ENCODE results near the gene MGRN1. TPM values are rescaled to one million over a fixed set of nuclear protein-coding genes. Genes with fewer than 3 reads are reported as not detected.

Gene MGRN1
- total RNA-seq, 1 experiment from 2014 or later = 54.6 TPM

- CTCF ChIA-PET = no interaction called here
- Histone ChIP-seq H3K36me3 (ENCODE audit: insufficient read depth, low read length, poor library complexity, severe bottlenecking) (peaks cover 18% of the 10 kb centered on the region), H3K4me1 (ENCODE audit: insufficient read depth, low read length, poor library complexity, severe bottlenecking) (no peaks in the 10 kb centered on the region), H3K27me3 (replicated peaks; ENCODE audit: insufficient read depth, low read depth, low read length, poor library complexity) (no peaks in the 10 kb centered on the region), H3K9me3 (ENCODE audit: low read depth, low read length, poor library complexity, severe bottlenecking) (no peaks in the 10 kb centered on the region), H3K4me3 (ENCODE audit: low read depth, low read length, poor library complexity, severe bottlenecking) (no peak overlapping the region), H3K27ac (ENCODE audit: low read depth, low read length, poor library complexity, severe bottlenecking) (no peak overlapping the region)
- TF ChIP-seq EZH2 (IDR thresholded peaks at IDR 0.05; ENCODE audit: borderline replicate concordance, low read depth, low read length, poor library complexity, severe bottlenecking) = no peak
- TF ChIP-seq, protein P1, sequence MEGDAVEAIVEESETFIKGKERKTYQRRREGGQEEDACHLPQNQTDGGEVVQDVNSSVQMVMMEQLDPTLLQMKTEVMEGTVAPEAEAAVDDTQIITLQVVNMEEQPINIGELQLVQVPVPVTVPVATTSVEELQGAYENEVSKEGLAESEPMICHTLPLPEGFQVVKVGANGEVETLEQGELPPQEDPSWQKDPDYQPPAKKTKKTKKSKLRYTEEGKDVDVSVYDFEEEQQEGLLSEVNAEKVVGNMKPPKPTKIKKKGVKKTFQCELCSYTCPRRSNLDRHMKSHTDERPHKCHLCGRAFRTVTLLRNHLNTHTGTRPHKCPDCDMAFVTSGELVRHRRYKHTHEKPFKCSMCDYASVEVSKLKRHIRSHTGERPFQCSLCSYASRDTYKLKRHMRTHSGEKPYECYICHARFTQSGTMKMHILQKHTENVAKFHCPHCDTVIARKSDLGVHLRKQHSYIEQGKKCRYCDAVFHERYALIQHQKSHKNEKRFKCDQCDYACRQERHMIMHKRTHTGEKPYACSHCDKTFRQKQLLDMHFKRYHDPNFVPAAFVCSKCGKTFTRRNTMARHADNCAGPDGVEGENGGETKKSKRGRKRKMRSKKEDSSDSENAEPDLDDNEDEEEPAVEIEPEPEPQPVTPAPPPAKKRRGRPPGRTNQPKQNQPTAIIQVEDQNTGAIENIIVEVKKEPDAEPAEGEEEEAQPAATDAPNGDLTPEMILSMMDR (conservative IDR thresholded peaks at IDR 0.05; ENCODE audit: low read depth, low read length) = no peak
- POLR2A ChIA-PET (ENCODE audit: low non-redundant PET) = no interaction called here
- BruUV-seq (replicated peaks) = no TSS peak
- intact Hi-C loops (cut with micrococcal nuclease; ENCODE audit: unreplicated experiment) = no loop called here
- DNase-seq (ENCODE audit: low spot score) = no peak
These were observed 42.8 kb downstream of the MGRN1 start for GRCh38 chr16:4667203-4667963.

DNA sequence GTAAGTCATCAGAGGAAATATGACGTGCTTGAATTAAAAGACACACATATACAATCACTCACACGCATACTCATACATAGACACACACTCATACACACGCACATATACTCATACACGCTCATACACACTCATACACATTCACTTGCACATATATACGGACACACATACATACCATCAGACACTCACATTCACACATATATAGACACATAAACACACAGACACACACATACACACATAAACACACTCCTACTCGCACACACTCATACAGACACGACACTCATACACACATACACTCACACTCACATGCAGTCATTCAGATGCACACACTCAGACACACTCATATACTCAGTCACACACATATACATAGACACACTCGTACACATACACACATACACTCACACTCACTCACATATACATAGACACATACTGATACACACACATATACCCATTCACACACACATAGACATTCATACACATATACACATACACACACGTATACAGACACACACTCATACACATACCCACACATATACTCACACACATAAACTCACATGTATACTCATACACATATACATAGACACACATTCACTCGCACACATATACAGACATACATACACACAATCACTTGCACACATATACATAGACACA lies 43.8 kb downstream of the MGRN1 start:
- Histone ChIP-seq H3K9me3 (ENCODE audit: low read depth, low read length, poor library complexity, severe bottlenecking) (no peaks in the 10 kb centered on the region), H3K27ac (ENCODE audit: low read depth, low read length, poor library complexity, severe bottlenecking) (no peak overlapping the region), H3K27me3 (replicated peaks; ENCODE audit: insufficient read depth, low read depth, low read length, poor library complexity) (no peaks in the 10 kb centered on the region), H3K4me3 (ENCODE audit: low read depth, low read length, poor library complexity, severe bottlenecking) (no peak overlapping the region), H3K36me3 (ENCODE audit: insufficient read depth, low read length, poor library complexity, severe bottlenecking) (peaks cover 18% of the 10 kb centered on the region), H3K4me1 (ENCODE audit: insufficient read depth, low read length, poor library complexity, severe bottlenecking) (no peaks in the 10 kb centered on the region)
- BruUV-seq (replicated peaks) = TSS peak; percentile 57
- no peak for TF ChIP-seq EZH2 (IDR thresholded peaks at IDR 0.05; ENCODE audit: borderline replicate concordance, low read depth, low read length, poor library complexity, severe bottlenecking)
- TF ChIP-seq, protein P1 (conservative IDR thresholded peaks at IDR 0.05; ENCODE audit: low read depth, low read length) = no peak
- no peak for DNase-seq (ENCODE audit: low spot score)
- ChIA-PET POLR2A (ENCODE audit: low non-redundant PET) (no interaction called here), CTCF (no interaction called here)
- intact Hi-C loops (cut with micrococcal nuclease; ENCODE audit: unreplicated experiment) = no loop called here

- TF ChIP-seq EZH2 (IDR thresholded peaks at IDR 0.05; ENCODE audit: borderline replicate concordance, low read depth, low read length, poor library complexity, severe bottlenecking) = no peak
- TF ChIP-seq, protein P1 (conservative IDR thresholded peaks at IDR 0.05; ENCODE audit: low read depth, low read length) = no peak
- intact Hi-C loops (cut with micrococcal nuclease; ENCODE audit: unreplicated experiment) = no loop called here
- no TSS peak for BruUV-seq (replicated peaks)
- Histone ChIP-seq H3K27me3 (replicated peaks; ENCODE audit: insufficient read depth, low read depth, low read length, poor library complexity) (no peaks in the 10 kb centered on the region), H3K27ac (ENCODE audit: low read depth, low read length, poor library complexity, severe bottlenecking) (no peak overlapping the region), H3K9me3 (ENCODE audit: low read depth, low read length, poor library complexity, severe bottlenecking) (no peaks in the 10 kb centered on the region), H3K4me3 (ENCODE audit: low read depth, low read length, poor library complexity, severe bottlenecking) (no peak overlapping the region), H3K36me3 (ENCODE audit: insufficient read depth, low read length, poor library complexity, severe bottlenecking) (peaks cover 8% of the 10 kb centered on the region), H3K4me1 (ENCODE audit: insufficient read depth, low read length, poor library complexity, severe bottlenecking) (no peaks in the 10 kb centered on the region)
- ChIA-PET CTCF (no interaction called here), POLR2A (ENCODE audit: low non-redundant PET) (no interaction called here)
- DNase-seq (ENCODE audit: low spot score) = no peak
These were observed 48.9 kb downstream of the MGRN1 start for GRCh38 chr16:4673387-4674046.
